ENCODE measurements around the gene SH3PXD2B.
A peak's percentile ranks its signal among the peaks of the same experiment; 100 is the strongest.

Gene SH3PXD2B

DNA sequence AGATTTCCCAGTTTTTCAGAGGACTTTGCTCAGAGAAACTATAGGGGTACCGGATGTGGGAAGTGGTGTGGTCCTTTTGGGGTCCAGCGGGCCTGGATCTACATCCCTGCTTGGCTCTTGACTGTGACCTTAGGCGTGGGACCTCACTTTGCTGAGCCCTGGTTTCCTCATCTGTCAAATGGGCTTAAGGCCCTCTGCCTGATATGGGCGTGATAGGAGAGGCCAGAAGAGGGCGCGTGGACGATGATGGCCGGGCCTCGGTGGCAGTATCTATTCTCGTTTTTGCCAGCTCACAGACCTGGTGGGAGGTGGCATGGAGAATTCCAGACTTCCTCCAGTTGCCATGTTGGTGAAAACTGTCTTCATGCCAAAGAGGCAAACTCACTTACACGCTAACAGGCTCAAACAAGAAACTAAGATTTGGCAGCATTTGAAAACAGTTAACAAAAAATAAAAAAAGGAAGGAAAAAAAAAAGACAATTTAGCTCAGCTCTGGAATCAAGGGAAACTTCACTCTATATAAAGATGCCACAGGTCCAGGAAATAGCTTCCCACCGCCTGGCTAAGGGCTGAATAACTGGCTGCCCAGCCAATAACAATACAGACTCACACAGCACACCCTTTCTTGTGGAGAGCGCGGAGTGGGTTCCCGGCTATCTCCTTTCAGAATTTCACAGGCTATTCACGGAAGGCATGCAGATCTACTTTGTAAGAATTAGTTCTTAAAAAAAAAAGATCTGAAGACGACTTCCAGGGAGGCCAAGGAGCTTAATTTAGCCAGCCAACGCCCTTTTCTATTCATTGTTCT, 1.7 kb downstream of the SH3PXD2B start:
- no peak for DNase-seq

DNA sequence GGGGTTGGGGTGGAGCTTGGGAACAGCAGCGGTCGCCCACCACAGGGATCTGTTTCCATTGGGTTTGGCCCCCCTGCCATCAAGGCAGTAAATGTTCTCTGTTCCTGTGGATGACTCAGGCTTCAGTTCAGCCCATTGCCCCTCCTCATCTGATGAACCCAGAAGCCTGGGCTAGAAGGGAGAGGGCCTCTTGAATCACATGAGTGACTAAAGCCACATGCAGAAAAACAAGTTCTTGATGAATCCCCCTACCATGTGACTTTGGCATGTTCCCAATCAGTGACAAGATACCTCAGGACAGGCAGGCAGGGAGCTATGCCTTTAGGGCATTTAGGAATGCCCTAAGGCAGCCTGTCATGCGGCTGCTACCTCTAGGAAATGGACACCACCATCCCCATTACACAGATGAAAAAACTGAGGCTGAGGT, 2.5 kb downstream of the SH3PXD2B start:
- DNase-seq: no peak

DNA sequence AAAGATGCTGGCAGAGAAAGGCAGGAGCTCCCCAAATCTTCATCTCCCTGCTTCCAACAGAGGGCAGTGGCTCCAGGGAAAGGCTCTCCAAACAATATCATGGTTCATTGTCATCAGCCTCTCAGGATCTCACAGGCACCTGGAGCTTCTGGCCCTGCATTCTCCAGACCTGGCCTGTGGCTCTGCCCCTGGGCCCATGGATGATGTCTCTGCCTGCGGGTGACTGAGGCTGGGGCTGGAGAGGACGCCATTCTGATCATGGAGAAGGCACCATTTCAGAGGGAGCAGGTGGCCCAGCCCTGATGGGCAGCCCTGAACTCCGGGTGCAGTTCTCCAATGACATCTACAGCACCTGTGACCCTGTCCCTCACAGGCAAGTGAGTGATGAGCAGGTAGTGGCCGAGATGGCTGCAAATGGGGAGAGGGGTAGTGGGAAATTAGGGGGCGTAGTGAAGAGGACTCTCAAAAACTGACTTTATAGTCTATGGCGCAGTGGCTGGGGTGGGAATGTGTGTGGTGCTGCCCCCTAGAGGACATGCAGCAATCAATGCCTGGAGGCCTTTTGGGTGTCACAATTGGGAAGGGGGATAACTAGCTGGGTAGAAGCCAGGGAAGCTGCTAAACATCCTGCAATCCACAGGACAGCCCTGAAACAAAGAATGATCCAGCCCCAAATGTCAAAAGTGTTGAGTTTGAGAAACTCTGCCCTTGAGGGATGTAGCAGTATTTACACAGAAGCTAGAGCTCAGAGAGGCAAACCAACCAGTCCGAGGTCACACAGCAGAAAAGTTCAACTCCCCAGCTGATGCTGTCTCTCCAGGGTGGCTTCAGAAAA, 3.2 kb downstream of the SH3PXD2B start:
- peak; percentile 70 for DNase-seq

DNA sequence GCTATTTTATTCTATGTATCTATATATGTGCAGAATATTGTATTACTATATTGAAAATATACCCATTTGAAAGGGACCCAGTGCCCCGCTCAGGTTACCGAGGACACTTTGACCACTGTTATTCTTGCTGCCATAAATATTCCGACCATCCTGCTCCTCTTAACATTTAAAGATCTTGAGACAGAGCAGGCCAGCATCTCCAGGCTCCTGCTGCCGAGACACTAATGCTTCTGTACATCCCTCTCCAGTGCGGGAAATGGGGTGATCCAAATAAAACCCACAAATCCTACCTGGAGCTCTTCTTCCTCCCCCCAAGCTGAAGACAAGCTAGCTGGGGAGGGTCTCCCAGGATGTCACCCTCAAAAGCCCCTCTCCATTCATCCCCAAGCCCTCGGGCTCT, 3.9 kb downstream of the SH3PXD2B start:
- no peak for DNase-seq

DNA sequence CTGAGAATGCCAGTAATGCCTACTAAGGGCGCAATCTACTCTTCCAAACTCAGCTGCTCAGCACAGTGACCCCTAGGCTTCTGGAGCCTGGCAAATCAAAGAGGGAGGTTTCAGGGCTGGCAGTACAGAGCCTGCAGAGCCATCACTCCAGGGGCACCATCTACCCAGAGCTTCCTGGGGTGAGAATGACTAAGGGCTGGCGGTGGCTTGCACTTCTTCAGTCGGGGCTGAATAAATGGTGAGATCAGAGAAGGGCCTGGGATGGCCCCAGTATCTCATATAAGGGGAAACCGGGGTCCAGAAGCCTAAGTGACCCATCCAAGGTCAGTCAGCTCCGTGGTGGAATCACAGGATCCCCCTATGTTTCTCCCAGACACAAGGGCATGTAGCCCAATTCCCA, 5.3 kb downstream of the SH3PXD2B start:
- no peak for DNase-seq

DNA sequence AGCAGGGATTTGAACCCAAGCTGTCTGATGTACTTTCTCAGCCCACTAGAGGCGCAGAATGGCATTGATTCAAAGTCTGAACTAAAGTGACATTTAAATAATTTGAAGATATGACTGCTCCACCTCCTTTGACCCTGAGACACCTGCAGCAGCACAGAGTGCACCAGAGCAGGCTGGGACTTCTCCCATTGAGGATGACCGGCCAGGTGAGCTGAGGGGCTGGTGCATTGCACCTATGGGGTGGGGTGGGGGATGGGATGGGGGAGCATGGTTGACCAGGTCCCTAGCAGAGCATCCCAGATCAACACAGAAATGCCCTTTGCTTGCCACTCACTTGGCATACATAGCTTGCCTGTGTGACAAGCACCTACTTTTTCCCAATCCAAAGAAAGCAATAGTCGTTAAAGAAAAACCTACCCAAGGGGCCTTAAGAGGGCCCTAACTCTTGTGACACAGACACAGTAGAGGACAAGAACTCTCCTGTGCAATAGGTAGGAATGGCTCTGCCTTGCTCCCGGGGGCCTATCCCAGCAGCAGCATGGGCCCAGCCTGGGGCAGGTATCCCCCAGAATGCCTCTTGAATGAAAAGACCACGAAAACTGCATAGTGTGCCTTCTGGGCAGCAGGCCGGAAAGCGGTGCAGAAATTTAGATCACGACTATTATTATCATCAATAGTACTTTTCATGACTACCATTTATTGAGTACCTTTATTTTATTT, 6.5 kb downstream of the SH3PXD2B start:
- DNase-seq: no peak

DNA sequence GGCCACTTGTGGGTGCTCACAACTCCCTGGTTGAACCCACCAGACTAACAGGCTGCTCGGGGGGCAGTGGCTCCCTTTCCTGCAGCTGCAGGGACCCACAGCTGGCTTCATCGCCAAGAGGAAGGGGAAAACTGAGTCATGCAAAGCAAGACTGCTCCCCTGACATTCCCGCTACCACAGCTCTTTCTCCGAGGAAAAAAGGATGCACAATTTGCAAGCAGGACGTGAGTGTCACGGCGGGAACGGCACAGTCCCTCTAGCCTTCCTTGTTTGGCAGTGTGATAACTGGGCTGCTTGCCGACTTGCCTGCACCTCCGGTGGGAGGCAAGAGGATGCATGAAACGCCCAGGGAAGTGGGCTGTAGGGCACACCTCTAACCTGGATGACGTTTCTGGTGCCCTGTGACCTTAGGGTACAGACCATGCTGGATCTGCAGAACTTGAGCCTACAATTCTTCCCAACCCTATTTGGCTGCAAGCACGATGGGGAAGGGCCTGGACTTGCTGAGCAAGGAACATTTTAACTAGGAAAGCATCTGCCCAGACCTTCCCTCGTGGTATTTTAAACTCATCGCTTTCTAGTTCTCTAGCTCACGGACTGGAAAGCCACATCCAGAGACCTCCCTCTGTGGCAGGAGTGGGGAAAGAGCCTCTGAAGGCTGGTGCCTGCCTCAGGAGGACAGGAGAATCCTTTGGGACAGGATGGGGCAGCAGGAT, 7.8 kb downstream of the SH3PXD2B start:
- DNase-seq: no peak

DNA sequence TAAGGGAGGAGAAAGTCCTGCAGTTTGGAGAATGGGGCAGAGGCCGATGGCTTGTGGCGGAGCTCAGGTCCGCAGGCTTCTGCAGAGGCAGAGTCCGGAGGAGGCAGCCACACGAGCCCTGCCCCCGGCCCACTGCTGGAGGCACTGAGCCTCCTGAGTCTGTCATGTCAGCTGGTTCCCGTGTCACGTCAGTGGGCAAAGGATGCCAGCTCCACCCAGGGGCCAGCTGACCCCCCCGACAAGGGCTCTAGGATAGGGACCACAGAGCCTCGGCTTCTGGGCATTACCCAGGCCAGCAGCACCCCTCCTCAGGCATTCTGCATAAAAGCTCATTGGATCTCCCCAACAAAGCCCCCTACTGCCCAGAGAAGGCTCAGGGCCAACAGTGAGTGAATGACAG, 8.5 kb downstream of the SH3PXD2B start:
- DNase-seq: no peak

DNA sequence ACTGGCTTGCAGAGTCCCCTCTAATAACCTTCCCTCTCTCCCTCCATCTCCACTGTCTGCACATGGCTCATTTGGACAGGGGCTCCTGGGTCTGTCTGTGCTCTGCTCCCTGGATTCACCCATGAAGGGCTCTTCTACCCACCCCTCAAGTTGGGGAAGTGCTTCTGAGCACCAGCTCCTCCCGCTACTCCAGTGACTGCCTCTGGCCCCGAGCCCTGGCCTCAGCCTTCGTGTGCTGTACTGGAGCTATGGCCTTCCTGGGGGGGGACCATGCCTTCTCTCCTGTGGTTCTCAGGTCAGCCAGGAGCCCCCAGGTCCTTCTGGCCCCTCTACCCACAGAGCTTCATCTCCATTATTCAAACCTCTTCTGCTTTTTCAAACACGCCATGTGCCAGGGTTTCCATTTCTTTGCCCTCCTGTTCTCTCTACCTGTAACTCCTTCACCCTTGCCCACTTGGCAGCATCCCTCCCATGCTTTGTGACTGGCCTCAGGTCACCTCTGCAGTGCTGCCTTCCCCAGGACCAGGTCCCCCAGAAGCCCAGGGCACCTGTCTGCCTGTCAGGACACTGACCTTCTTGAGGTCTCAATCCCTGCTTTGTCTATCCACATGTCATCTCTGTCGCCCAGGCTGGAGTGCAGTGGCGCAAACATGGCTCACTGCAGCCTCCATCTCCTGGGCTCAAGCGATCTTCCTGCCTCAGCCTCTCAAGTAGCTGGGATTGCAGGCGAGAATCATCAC, 9.5 kb downstream of the SH3PXD2B start:
- DNase-seq: no peak

DNA sequence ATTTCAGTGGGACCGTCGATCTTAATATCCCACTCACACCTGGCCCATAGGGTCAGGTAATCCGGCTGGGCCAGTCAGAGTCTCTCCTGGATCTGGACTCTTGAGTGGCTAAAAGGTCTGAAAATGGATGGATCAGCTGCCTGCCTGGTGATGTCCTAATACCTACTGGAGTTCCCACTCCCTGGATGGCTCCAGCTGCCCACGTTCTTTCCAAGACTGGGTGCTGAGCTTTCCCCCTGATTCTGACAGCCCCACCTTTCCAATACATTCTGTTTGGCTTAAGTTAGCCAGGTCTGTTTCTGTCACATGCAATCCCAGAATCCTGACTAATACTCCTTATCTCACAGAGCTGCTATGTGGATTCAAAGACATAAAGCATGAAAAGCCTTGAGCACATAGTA, 10.2 kb downstream of the SH3PXD2B start:
- no peak for DNase-seq

DNA sequence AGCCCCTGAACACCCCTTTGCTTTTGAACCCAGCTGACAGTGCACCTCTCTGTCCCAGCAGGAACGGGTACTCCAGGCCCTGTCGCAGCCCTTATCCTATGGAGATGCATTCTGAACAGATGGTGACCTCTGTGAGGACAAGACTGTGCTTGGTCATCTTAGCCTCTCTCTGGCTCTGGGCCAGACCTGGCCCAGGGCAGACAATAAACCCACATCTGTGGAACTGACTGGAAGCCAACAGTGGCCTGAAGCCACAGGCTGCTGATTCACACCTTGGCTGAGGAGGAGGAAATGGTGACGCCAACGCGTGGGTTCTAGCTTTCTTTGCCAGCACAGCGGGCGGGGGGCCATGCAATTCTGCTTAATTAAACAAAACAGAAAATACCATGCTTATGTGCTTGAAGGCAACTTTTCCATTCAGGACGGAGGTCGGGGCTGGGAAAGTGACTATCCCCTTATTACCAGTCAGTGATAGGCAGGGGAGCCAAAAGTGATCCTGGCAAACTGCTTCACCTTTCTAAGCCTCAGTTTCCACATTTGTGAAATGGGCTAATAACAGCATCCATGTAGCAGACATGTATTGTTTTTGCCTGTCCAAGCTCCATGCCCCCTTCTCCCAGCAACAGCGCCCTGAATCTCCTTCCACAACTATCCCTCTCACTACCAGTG, 10.8 kb downstream of the SH3PXD2B start:
- DNase-seq: peak; percentile 84

DNA sequence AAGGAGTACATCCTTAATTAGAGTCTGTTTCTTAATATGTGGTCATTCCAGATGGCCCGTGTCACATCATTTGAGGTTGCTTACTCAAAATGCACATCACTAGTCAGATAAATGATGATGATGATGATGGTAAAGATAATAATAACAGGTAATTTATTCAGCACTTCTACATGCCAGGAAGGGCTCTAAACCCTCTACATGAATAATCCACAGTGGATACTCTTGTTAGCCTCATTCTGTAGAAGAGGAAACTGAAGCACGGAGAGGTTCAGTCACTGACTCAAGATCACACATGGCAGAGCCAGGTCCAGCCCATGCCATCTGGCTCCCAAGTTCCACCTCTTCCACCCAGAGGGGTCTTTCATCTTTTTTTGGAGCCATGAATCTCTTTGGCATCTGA, 11.7 kb downstream of the SH3PXD2B start:
- no peak for DNase-seq

DNA sequence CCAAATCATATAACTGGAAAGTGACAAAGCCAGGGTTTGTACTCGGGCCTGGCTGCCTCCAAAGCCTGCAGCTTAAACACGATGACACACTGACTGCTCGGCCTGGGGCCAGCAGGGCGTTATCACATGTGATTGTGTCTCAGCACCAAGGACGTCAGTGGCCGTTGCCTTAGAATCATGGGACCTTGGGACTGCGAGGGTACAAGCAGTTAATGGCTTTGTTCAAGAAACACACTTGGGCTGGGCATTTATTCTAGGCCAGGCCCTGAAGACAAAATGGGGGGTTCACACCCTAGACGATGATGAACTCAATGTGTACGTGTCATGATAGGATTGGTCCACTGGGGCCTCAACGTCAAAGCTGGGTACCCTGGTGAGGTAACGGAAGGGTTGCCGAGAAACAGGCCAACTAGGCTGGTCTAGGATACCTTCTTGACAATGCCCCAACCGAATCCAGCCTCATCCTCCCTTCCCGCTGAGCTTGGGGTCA, 13.0 kb downstream of the SH3PXD2B start:
- no peak for DNase-seq

DNA sequence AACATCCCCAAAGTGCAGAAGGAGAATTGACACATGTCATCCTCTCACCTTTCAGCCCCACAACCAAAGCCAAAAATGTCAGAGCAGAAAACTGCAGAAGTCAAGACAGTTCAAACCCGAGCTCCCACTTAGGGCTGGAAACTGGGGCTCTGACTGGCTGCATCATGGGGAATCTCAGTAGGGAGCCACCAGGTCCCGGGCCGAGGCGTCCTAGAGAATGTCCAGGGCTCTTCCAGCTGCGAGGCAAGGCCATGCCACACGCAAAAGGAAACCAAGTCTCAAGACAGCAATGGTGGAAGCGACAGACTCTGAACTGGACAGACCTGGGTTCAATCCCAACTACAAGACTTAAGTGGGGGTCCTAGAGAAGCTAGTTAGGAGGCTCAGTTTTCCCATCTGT, 13.8 kb downstream of the SH3PXD2B start:
- no peak for DNase-seq

DNA sequence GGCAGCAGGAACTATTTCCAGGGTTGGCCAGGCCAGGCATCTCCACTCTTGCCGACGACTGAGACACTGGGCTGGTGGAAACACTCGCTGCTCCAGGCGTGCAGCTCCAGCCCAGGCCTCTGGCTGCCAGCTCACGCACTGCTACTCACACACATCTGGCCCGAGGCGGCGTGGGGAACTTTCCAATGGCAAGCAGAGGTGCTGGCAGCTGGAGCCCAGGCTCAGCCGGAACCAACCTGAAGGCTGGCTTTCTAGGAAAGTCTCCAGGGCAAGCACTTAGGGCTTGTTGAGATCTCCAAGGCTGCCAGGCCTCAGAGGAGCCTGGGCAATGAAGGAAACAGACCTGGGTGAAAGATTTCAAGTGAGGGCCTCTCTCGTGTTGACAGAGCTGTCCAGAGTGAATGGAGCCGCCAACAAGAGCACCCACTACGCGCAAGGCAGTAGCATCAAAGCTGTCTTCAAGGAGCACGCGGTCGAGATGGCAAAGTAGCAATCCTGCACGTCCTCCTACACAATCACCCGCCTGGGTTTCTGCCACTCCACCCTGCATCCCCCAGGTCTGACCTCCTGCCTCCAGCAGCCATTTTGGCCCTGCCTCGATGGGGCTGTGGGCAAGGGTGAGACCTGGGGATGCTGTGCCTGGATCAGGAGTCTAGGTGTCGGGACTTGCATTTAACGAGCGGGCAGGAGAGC, 14.4 kb downstream of the SH3PXD2B start:
- DNase-seq: no peak

DNA sequence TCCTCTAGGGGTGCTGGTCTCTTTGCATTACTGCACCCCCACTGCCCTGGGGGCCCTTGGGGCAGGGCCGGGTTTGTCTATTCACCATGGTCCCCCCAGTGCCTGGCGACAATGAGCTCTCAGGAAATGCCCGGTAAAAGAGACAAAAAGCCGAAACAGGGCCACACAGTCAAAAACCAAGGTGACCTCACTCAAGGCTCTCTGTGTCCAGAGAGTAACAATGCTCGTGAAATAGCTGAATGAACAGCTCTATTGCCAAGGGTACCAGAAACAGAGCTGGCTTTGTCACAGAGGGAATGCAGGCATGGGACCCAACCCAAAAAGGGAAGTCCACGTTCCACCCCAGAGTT, 16.0 kb downstream of the SH3PXD2B start:
- DNase-seq: no peak

DNA sequence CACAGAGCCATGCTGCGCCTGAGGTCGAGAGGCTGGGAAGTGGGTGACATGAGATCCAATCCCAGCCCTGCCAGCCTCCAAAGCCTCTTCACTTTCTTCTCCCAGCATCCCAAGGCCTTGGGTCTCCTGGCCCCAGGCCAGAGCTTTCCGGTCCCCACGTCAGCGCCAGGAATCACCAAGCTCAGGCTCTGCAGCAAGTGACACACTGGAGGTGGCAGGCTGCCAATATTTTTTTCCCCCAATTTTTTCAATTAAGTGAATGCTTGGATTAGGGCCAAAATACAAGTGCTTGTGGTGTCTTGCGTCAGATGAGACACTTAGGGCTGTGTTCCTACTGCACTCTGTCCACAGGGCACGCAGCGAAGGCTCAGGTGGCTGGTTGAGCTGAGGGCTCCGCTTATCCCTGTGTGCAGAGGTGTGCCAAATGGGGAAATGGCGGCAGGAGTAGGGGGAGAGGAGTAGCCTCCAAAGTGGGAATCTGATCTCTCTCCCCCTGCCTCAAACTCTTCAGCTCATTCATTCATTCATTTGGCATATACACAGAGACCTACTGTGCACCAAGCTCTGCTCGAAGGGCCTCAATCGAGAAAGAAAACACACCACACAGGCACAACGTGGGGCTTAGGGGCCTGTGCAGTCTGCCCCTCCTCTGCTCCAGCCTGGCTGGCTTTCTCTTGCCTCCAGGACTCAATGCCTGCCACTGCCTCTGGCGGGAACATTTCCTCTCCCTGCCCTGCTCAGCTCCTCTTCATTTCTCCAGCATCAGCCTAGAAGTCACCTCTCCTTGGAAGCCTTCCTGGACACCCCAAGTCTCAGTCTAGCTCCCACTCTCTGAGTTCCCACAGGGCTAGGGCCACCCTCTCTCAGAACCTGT, 16.6 kb downstream of the SH3PXD2B start:
- DNase-seq: no peak

DNA sequence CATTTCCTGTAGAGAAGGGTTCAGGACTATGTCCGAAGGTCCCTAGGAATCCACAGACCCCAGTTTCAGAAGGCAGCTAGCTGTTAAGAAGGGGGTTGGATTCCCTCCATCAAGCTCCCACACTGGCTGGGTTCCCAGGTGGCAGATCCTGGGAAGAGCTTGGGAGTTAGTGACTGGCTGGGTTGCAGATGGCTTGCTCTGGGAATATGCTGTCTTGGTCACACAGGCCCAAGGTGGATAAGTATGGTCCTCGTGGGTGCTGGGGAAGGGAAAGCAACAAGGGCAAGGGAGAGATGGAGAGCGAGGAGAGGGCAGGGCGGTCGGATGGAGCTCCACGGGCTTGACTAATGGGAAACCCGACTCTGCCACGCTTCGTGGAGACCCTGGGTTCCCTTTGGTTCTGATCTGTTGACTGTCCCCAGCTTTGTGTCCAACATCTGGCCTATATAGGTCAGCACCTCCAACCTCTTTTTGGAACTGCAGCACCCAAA, 17.4 kb downstream of the SH3PXD2B start:
- no peak for DNase-seq

DNA sequence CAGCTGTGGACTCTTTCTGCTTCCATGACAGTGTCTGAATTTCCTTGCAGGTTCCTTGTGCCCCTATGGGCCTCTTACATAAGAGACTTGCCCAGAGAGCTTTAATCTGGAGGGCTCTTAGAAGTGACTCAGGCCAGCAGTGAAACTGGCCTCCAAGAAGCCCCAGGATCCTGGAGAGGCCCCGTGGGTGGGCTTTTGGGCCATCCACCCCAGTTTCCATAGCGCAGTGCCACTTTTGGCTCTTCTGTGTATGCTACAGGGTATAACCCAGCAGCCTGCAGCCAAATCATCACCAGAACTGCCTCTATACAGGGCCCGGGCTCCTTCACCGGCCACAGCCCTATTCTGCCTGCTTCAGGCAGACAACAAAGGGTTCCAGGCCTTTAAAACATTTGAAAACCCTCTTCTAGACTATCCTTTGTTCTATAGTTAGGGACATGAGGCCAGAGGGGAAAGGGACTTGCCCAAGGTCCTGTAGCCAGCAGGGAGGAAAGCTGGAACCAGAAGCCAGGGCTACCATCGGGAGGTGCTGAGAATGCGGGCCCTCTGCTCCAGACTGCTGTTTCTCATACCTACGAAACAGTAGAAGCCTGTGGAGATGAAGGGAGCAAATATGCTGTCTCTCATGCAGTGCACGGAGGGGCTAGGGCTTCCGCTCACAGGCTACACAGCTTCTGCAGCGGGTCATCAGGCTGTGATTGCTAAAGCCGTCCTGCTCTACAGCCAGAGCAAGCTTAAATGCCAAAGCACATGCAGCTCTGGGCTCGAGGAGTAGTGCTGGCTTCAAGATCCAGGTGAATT, 18.0 kb downstream of the SH3PXD2B start:
- no peak for DNase-seq
